Psoas muscle (tissue), 8 donors: ENCODE data around the gene LCN1. TPM values are rescaled to one million over a fixed set of nuclear protein-coding genes. Genes with fewer than 3 reads are reported as not detected.

Source experiments
- ATAC-seq, 4 donors: fragments of 200-7000 bp; cut with Tn5 transposase; one replicate each; pipeline ENCODE4 v1.9.1; 2020; ENCODE audit warnings: moderate library complexity in 3 of 4, mild to moderate bottlenecking in 2 of 4
- DNase-seq, 2 donors: peaks; one replicate each; pipeline ENCODE4 v3.0.0-alpha.2; 2020
- H3K27ac ChIP-seq: fragments of 200-600 bp; one replicate; pipeline ENCODE4 v1.8.0; 2022
- H3K27me3 ChIP-seq, 3 donors: fragments of 200-600 bp in 1 of 3; one replicate each; pipeline versions ENCODE4 v1.6.1 to v1.8.0; 2013 to 2022; ENCODE audit warnings: low read length in 2 of 3, mild to moderate bottlenecking in 2 of 3, moderate library complexity in 1 of 3; ENCODE audit not compliant: insufficient read depth in 3 of 3
- H3K36me3 ChIP-seq, 2 donors: fragments of 200-600 bp in 1 of 2; one replicate each; pipeline versions ENCODE4 v1.6.1 to v1.8.0; 2013 to 2022; ENCODE audit warnings: low read depth in 1 of 2, mild to moderate bottlenecking in 1 of 2, moderate library complexity in 1 of 2; ENCODE audit not compliant: insufficient read depth in 1 of 2
- H3K4me1 ChIP-seq: fragments of 200-600 bp; one replicate; pipeline ENCODE4 v1.8.0; 2022
- H3K4me3 ChIP-seq: fragments of 200-600 bp; one replicate; pipeline ENCODE4 v1.8.0; 2022; ENCODE audit warnings: mild to moderate bottlenecking
- H3K9me3 ChIP-seq: fragments of 200-600 bp; one replicate; pipeline ENCODE4 v1.8.0; 2022
- WGBS, 3 donors: extraction: QIAGEN DNeasy Blood & Tissue Kit; methylation state at CpG; one replicate each; pipeline versions ENCODE4 v1.1.6 to v1.1.7; 2013; 5-methylcytosine and 5-hydroxymethylcytosine counted together
- intact Hi-C, 2 donors: fragments of 100-400 bp; cut with DNase I; formaldehyde crosslinking; loops; one replicate each; pipeline versions ENCODE4 v1.11.0 to v1.14.2; 2022
- polyA plus RNA-seq, 3 donors: library from polyadenylated mRNA; stranded (reverse); fragments of 200-250 nt; gene quantifications; one replicate each; pipeline ENCODE4 v1.2.3, GENCODE V29; 2013
- total RNA-seq, 4 donors: library from RNA; stranded (reverse); fragmentation: NEBNext Ultra II Directional in 2 of 4; extraction: Animal tissue kit (Norgen Biotek cat#: 25700) in 2 of 4; gene quantifications; one replicate each; pipeline versions ENCODE4 v1.2.1 to v1.2.4, GENCODE V29; 2021 to 2023
- TF ChIP-seq, protein P1 (sequence below): fragments of 200-600 bp; IDR thresholded peaks from one replicate; pipeline ENCODE4 v1.8.0; 2022; ENCODE audit warnings: antibody characterized with exemption
- donor health status: healthy with polysubstance abuse.
- donor health status: DM: no; HTN: no; CAD: no; lungs with moderate emphysema.
- donor health status: Bipolar disorder and iron deficiency.
- donor health status: healthy.
- donor health status: DM: yes; HTN: yes; CAD: no.
- donor health status: DM: no; HTN: no; CAD: no.
- donor health status: DM: no; HTN: no; CAD: no.
- donor health status: DM: yes; HTN: yes; CAD: no.

LCN1 gene
- total and polyA plus RNA-seq, 7 donors = 0.71 TPM; not detected in 6

DNA sequence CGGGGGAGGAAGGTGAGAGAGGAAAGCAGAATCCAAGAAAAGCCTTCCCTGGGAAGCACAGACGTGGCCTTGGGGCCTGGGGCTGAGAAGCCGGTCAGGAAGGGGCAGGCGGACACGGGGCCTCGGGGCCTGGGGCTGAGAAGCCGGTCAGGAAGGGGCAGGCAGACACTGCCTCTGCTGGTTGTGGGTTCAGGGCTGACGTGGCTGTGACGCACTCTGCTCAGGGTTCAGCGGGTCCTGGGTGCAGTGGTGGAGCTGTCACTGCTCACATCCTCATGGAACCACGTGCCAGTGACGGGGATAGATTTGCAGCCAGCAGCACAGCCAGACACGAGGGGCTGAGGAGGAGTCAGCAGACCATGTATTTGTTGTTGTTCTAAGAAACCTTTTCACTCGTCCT is 53.1 kb downstream of the LCN1 start:
- intact Hi-C loops = no loop called here
- TF ChIP-seq, protein P1, sequence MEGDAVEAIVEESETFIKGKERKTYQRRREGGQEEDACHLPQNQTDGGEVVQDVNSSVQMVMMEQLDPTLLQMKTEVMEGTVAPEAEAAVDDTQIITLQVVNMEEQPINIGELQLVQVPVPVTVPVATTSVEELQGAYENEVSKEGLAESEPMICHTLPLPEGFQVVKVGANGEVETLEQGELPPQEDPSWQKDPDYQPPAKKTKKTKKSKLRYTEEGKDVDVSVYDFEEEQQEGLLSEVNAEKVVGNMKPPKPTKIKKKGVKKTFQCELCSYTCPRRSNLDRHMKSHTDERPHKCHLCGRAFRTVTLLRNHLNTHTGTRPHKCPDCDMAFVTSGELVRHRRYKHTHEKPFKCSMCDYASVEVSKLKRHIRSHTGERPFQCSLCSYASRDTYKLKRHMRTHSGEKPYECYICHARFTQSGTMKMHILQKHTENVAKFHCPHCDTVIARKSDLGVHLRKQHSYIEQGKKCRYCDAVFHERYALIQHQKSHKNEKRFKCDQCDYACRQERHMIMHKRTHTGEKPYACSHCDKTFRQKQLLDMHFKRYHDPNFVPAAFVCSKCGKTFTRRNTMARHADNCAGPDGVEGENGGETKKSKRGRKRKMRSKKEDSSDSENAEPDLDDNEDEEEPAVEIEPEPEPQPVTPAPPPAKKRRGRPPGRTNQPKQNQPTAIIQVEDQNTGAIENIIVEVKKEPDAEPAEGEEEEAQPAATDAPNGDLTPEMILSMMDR = no peak
- no peak for ATAC-seq
- Histone ChIP-seq H3K4me1 (no peaks in the 10 kb centered on the region), H3K4me3 (no peak overlapping the region), H3K9me3 (no peaks in the 10 kb centered on the region), H3K36me3 (no peaks in the 10 kb centered on the region), H3K27me3 (peaks cover 0 to 17% (median 2%) of the 10 kb centered on the region in 3 donors), H3K27ac (no peak overlapping the region)
- 68 to 71% (median 71%) methylated on average over 13 to 14 of the region's 14 CpGs for WGBS, 3 donors
- DNase-seq = no peak

DNA sequence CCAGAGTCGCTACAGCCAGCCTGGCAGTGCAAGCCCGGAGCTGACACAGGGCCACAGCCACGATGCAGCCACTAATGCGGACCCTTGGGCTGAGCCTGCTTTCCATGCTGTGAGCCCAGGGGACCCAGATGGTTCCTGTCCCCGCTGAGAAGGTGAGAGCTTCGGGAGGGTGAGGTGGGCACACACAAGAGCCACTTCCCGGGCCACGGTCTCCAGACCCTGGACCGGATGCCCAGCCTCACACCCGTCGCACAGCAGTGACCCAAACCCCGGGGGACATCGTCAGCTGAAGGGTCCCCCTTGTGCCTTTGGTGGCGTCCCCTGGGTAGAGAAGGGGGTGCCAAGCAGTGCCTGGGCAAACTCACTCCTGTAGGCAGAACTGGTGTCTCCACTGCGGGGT is 53.7 kb downstream of the LCN1 start:
- ATAC-seq (no peak), DNase-seq (no peak)
- Histone ChIP-seq H3K4me1 (no peaks in the 10 kb centered on the region), H3K27ac (no peak overlapping the region), H3K36me3 (no peaks in the 10 kb centered on the region), H3K9me3 (no peaks in the 10 kb centered on the region), H3K27me3 (peaks cover 0 to 23% (median 2%) of the 10 kb centered on the region in 3 donors), H3K4me3 (no peak overlapping the region)
- intact Hi-C loops = no loop called here
- 86 to 91% (median 87%) methylated on average over 14 to 15 of the region's 15 CpGs for WGBS, 3 donors
- TF ChIP-seq, protein P1 = no peak

Other genes with a start within 250 kb of the LCN1 start
- 1 to 10 TPM; 3.0 to 9.5 (median 4.8) TPM for gene PPP1R26, start 41.7 kb upstream of the LCN1 start, total RNA-seq
- gene PPP1R26, start 41.7 kb upstream of the LCN1 start, polyA plus RNA-seq = 1 to 10 TPM; 2.0 to 5.3 (median 3.4) TPM
- gene MRPS2, start 20.8 kb upstream of the LCN1 start, total RNA-seq = 10 to 100 TPM; 36.8 to 47.1 (median 41.5) TPM
- gene MRPS2, start 20.8 kb upstream of the LCN1 start, polyA plus RNA-seq = 10 to 100 TPM; 57.7 to 78.8 (median 65.5) TPM
- not detected for gene OBP2A, start 24.7 kb downstream of the LCN1 start, total RNA-seq
- not detected for gene OBP2A, start 24.7 kb downstream of the LCN1 start, polyA plus RNA-seq
- not detected for gene PAEP, start 40.3 kb downstream of the LCN1 start, total RNA-seq
- not detected for gene PAEP, start 40.3 kb downstream of the LCN1 start, polyA plus RNA-seq
- gene GLT6D1, start 118.1 kb downstream of the LCN1 start, total RNA-seq = not detected
- not detected for gene GLT6D1, start 118.1 kb downstream of the LCN1 start, polyA plus RNA-seq
- gene LCN9, start 141.9 kb downstream of the LCN1 start, total RNA-seq = not detected
- not detected for gene LCN9, start 141.9 kb downstream of the LCN1 start, polyA plus RNA-seq
- not detected for gene SOHLH1, start 178.0 kb downstream of the LCN1 start, total RNA-seq
- not detected for gene SOHLH1, start 178.0 kb downstream of the LCN1 start, polyA plus RNA-seq
- 10 to 100 TPM; 10.3 to 15.0 (median 12.4) TPM for gene KCNT1, start 180.7 kb downstream of the LCN1 start, total RNA-seq
- 1 to 10 TPM; 1.1 to 3.1 (median 1.6) TPM for gene KCNT1, start 180.7 kb downstream of the LCN1 start, polyA plus RNA-seq